NCI-H1930 (cell line): ENCODE data around the gene SEC23A.

Experiments
- DNase-seq, 2 experiments: peaks; one replicate each; lab custom pipeline; 2025; lab: John Stamatoyannopoulos, UW

Gene SEC23A

GRCh38 chr14:38989922-38990546 is 113.0 kb downstream of the SEC23A start:
- DNase-seq = no peak

- no peak for DNase-seq
Observed at GRCh38 chr14:38987781-38988180, 115.3 kb downstream of the SEC23A start.

DNA sequence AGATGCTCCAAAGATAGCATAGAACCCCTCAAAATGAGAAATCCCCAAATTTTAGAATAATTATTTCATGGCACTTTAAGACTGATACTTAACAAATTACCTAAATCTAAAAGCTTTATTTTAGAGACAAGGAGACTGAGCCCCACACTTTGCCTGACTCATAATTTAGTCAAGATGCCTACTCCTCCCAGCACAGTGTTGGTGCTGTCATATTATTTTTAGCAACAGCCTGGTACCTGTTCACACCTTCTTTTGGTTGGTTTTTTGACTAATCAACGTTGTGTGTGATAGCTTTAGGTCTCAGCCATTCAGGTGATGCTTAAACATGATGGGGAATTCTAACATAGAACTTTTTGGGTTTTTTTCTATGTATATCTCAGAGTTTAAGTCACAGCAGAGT is 120.2 kb downstream of the SEC23A start:
- no peak for DNase-seq

DNA sequence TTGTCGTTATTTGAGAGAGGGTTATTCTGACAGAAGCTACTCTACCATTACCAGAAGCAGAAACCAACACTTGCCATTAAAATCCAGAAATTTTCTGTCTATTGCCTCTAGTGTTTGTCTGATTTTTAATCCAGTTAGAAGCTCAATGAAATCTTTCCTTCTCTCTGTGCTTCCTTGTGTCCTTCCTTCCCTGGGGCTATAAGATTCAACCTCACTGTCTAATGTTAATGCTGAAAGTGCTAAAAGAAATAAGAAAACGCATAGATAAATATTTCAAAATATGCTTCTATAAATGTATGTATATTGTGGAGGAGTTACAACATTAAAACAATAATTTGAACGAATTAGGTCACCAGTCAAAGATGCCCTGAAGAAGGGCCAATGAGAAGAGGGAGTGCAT is 120.8 kb downstream of the SEC23A start:
- DNase-seq = no peak
